ENCODE data around the gene CXCL13.

The CXCL13 gene

GRCh38 chr4:77576351-77576750, 29.3 kb upstream of the CXCL13 start:
- peaks cover 1% of the 10 kb centered on the region for H3K27me3 ChIP-seq (replicated peaks; ENCODE audit: control insufficient read depth, insufficient read depth, low read length)
- no peak overlapping the region for H3K4me3 ChIP-seq (replicated peaks; ENCODE audit: low read depth, low read length)
- no peak for DNase-seq (ENCODE audit: extremely low read depth, insufficient read length)
- TF ChIP-seq CTCF (IDR thresholded peaks at IDR 0.05; ENCODE audit: insufficient read depth, low read length, poor library complexity, severe bottlenecking): no peak
- no peaks in the 10 kb centered on the region for H3K36me3 ChIP-seq (ENCODE audit: control insufficient read depth, insufficient read depth, low read length)

GRCh38 chr4:77578145-77578544, 27.5 kb upstream of the CXCL13 start:
- H3K4me3 ChIP-seq (replicated peaks; ENCODE audit: low read depth, low read length): no peak overlapping the region
- H3K27me3 ChIP-seq (replicated peaks; ENCODE audit: control insufficient read depth, insufficient read depth, low read length): peaks cover 1% of the 10 kb centered on the region
- TF ChIP-seq CTCF (IDR thresholded peaks at IDR 0.05; ENCODE audit: insufficient read depth, low read length, poor library complexity, severe bottlenecking): peak; percentile 31
- H3K36me3 ChIP-seq (ENCODE audit: control insufficient read depth, insufficient read depth, low read length): no peaks in the 10 kb centered on the region
- DNase-seq (ENCODE audit: extremely low read depth, insufficient read length): no peak

- no peak for TF ChIP-seq CTCF (IDR thresholded peaks at IDR 0.05; ENCODE audit: insufficient read depth, low read length, poor library complexity, severe bottlenecking)
- no peak overlapping the region for H3K4me3 ChIP-seq (replicated peaks; ENCODE audit: low read depth, low read length)
- H3K27me3 ChIP-seq (replicated peaks; ENCODE audit: control insufficient read depth, insufficient read depth, low read length): peaks cover 1% of the 10 kb centered on the region
- no peaks in the 10 kb centered on the region for H3K36me3 ChIP-seq (ENCODE audit: control insufficient read depth, insufficient read depth, low read length)
- DNase-seq (ENCODE audit: extremely low read depth, insufficient read length): no peak
These were observed 26.1 kb upstream of the CXCL13 start for GRCh38 chr4:77579406-77580076.

DNA sequence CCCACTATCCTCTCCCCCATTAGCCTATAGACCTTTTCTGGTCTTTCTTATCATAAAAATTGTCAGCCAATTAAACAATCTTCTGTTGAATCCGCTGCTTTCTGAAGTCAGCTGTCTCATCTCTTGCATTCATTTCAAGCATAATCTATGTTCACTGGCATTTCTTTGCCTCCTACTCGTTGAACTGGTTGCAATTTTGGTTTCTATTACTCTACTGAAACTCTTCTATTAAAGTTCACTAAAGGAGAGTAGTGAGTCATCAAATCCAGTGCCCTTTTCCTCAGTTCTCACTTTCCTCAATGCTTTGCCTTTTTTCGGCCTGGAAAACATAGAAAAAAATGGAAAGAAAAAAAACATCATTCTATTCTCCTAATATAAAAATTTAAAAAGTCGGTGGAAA, 23.9 kb upstream of the CXCL13 start:
- Histone ChIP-seq H3K27me3 (replicated peaks; ENCODE audit: control insufficient read depth, insufficient read depth, low read length) (peaks cover 1% of the 10 kb centered on the region), H3K4me3 (replicated peaks; ENCODE audit: low read depth, low read length) (no peak overlapping the region), H3K36me3 (ENCODE audit: control insufficient read depth, insufficient read depth, low read length) (no peaks in the 10 kb centered on the region)
- no peak for TF ChIP-seq CTCF (IDR thresholded peaks at IDR 0.05; ENCODE audit: insufficient read depth, low read length, poor library complexity, severe bottlenecking)
- DNase-seq (ENCODE audit: extremely low read depth, insufficient read length): no peak

DNA sequence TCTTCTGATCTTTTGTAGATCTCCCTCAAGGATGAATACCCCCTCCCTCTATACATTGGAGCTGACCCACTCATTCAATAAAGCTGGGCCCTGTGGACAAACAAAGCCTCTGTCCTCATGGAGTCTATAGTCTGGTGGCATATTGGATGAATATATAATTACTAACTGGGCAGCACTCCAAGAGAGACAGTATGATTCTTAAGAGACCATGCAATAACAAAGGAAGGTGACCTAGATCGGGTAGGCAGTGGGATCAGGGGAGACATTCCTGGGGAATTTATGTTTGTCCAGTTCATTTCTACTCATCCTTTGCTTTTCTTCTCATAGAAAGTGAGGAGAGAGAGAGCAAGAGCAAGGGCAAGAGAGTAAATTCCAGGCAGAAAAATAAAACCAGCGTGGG, 23.5 kb upstream of the CXCL13 start:
- Histone ChIP-seq H3K36me3 (ENCODE audit: control insufficient read depth, insufficient read depth, low read length) (no peaks in the 10 kb centered on the region), H3K27me3 (replicated peaks; ENCODE audit: control insufficient read depth, insufficient read depth, low read length) (peaks cover 1% of the 10 kb centered on the region), H3K4me3 (replicated peaks; ENCODE audit: low read depth, low read length) (no peak overlapping the region)
- DNase-seq (ENCODE audit: extremely low read depth, insufficient read length): no peak
- no peak for TF ChIP-seq CTCF (IDR thresholded peaks at IDR 0.05; ENCODE audit: insufficient read depth, low read length, poor library complexity, severe bottlenecking)

DNA sequence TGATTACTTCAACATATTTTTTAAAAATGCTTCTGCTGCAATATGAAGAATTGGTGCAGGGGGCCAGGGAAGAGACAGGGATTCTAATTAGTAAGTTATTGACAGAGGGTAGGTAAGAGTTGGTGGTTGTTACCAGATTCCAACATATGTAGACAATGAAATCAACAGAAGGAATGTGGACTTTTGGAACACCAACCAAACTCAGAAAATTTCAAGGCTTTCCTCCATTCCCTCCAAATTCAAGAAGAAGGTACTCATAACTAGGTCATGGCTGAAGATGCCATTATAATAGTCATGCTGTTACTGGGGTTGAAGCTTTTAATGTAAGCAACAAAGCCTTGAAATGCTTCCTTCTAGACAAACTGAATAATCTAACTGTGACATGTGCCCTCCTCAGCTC, 22.9 kb upstream of the CXCL13 start:
- H3K4me3 ChIP-seq (replicated peaks; ENCODE audit: low read depth, low read length): no peak overlapping the region
- H3K36me3 ChIP-seq (ENCODE audit: control insufficient read depth, insufficient read depth, low read length): no peaks in the 10 kb centered on the region
- peaks cover 1% of the 10 kb centered on the region for H3K27me3 ChIP-seq (replicated peaks; ENCODE audit: control insufficient read depth, insufficient read depth, low read length)
- TF ChIP-seq CTCF (IDR thresholded peaks at IDR 0.05; ENCODE audit: insufficient read depth, low read length, poor library complexity, severe bottlenecking): no peak
- no peak for DNase-seq (ENCODE audit: extremely low read depth, insufficient read length)
